Endothelial cell (in vitro differentiated cells): ENCODE data around the gene NUCKS1. TPM values are rescaled to one million over a fixed set of nuclear protein-coding genes. Genes with fewer than 3 reads are reported as not detected.
A peak's percentile ranks its signal among the peaks of the same experiment; 100 is the strongest.

Experiments
- DNase-seq: peaks from one replicate; pipeline ENCODE4 v3.0.0; 2021; ENCODE audit warnings: low spot score
- H3K27ac Mint-ChIP-seq: one replicate; pipeline ENCODE4 v1.8.0; 2021; ENCODE audit warnings: mixed read lengths, inconsistent platforms; ENCODE audit not compliant: unreplicated experiment
- H3K27me3 Mint-ChIP-seq: one replicate; pipeline ENCODE4 v1.8.0; 2021; ENCODE audit warnings: mild to moderate bottlenecking, moderate library complexity, mixed read lengths, inconsistent platforms; ENCODE audit not compliant: unreplicated experiment
- H3K36me3 Mint-ChIP-seq: one replicate; pipeline ENCODE4 v1.8.0; 2021; ENCODE audit warnings: mild to moderate bottlenecking, low read depth, mixed read lengths, inconsistent platforms; ENCODE audit not compliant: unreplicated experiment
- H3K4me1 Mint-ChIP-seq: one replicate; pipeline ENCODE4 v1.8.0; 2021; ENCODE audit warnings: mild to moderate bottlenecking, mixed read lengths, inconsistent platforms; ENCODE audit not compliant: unreplicated experiment
- H3K4me3 Mint-ChIP-seq: one replicate; pipeline ENCODE4 v1.8.0; 2021; ENCODE audit warnings: mild to moderate bottlenecking, mixed read lengths, inconsistent platforms; ENCODE audit not compliant: unreplicated experiment
- H3K9me3 Mint-ChIP-seq: one replicate; pipeline ENCODE4 v1.8.0; 2021; ENCODE audit warnings: mixed read lengths, inconsistent platforms; ENCODE audit not compliant: unreplicated experiment
- total RNA-seq: library from RNA; stranded (reverse); fragmentation: NEBNext Ultra II Directional; extraction: Animal tissue kit (Norgen Biotek cat#: 25700); gene quantifications from one replicate; pipeline ENCODE4 v1.2.1, GENCODE V29; 2021; ENCODE audit not compliant: unreplicated experiment
- TF ChIP-seq, protein P1 (sequence below): fragments of 200-600 bp; sonication (generic); IDR thresholded peaks from one replicate; pipeline ENCODE4 v1.5.0; 2021; ENCODE audit warnings: antibody characterized with exemption; ENCODE audit not compliant: unreplicated experiment

The NUCKS1 gene
- total RNA-seq, 1 donor from 2014 or later: 170 TPM

DNA sequence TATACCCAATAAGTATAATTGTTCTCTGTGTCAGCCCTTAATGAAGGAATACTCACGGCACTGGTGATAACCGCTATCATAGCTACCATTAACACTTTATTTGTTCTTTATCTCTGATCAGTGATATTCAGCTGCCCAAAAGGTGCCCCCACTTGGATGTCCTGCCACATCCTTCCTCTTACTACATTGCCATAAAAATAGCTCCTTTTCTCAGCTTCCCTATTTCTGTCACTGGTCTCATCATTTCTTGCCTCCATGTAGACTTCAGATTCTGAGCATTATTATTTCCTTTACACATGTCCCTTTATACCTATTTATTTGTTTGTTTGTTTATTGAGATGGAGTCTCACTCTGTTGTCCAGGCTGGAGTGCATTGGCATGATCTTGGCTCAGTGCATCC lies 28.0 kb upstream of the NUCKS1 start:
- DNase-seq: no peak
- peaks cover 4% of the 10 kb centered on the region for H3K27me3 Mint-ChIP-seq
- H3K4me3 Mint-ChIP-seq: no peak overlapping the region
- H3K27ac Mint-ChIP-seq: no peak overlapping the region
- no peaks in the 10 kb centered on the region for H3K36me3 Mint-ChIP-seq
- TF ChIP-seq, protein P1, sequence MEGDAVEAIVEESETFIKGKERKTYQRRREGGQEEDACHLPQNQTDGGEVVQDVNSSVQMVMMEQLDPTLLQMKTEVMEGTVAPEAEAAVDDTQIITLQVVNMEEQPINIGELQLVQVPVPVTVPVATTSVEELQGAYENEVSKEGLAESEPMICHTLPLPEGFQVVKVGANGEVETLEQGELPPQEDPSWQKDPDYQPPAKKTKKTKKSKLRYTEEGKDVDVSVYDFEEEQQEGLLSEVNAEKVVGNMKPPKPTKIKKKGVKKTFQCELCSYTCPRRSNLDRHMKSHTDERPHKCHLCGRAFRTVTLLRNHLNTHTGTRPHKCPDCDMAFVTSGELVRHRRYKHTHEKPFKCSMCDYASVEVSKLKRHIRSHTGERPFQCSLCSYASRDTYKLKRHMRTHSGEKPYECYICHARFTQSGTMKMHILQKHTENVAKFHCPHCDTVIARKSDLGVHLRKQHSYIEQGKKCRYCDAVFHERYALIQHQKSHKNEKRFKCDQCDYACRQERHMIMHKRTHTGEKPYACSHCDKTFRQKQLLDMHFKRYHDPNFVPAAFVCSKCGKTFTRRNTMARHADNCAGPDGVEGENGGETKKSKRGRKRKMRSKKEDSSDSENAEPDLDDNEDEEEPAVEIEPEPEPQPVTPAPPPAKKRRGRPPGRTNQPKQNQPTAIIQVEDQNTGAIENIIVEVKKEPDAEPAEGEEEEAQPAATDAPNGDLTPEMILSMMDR: no peak
- peaks cover 8% of the 10 kb centered on the region for H3K4me1 Mint-ChIP-seq
- no peaks in the 10 kb centered on the region for H3K9me3 Mint-ChIP-seq

DNA sequence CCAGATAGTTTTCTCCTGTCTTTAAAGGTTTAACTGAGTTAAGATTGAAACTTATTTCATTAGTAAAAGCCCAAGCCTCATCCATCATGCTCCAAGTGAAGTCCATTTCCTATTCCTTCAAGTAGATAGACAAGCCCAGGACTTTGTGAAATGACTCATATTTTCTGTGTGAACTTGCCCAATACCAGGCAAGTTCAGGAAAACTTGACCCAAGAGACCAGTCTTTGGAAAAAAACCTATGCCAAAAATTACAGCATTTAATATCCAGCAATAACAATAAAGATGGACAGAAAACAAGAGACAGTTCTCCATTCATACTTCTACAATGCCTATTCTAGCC lies 25.7 kb upstream of the NUCKS1 start:
- Mint-ChIP-seq H3K4me1 (peaks cover 8% of the 10 kb centered on the region), H3K27ac (peak overlapping the region; percentile 89), H3K27me3 (peaks cover 4% of the 10 kb centered on the region), H3K4me3 (peak overlapping the region; percentile 97), H3K36me3 (peaks cover 2% of the 10 kb centered on the region), H3K9me3 (no peaks in the 10 kb centered on the region)
- no peak for DNase-seq
- TF ChIP-seq, protein P1: no peak

DNA sequence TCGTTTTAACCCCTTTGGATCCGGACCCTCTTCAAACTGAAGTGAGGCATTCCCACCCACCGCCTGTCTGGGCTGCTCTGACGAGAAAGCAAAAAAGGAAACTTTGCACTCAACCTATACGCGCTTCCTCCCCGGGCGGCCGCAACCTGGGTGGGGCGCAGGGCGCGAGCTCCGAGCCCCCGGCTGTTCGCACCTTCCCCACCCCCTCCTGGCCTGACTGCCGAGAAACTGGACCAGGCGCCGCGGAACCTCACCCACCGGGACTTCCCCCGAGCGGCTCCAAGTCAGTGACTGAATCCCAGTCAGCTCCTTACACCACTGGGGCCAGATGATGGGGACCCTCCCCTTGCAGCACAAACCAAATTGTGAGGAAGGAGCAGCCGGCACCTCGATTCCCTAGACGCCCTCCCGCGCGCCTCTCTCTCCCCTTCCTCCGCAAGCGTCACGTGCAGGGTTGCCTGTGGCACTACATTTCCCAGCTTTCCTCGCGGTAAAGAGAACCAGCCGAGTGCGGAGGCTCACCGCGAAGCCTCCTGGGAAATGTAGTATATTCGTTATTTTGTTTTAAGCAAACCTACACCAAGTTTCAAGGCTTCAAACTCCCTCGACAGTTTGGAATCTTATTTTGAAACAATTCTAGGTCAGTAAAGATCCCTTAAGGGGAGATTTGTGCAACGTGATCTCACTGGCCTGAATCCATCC lies 25.2 kb upstream of the NUCKS1 start, which contains the start of gene RAB29:
Gene RAB29 (minus strand): TSS at position 468 of the 702 bp plus-strand sequence. CDS start 526 bp downstream, outside the sequence.
- Mint-ChIP-seq H3K27me3 (peaks cover 4% of the 10 kb centered on the region), H3K9me3 (no peaks in the 10 kb centered on the region), H3K27ac (peak within 1 kb of the TSS; percentile 89), H3K4me1 (peaks cover 8% of the 10 kb centered on the region), H3K36me3 (peaks cover 6% of the 10 kb centered on the region), H3K4me3 (peak within 1 kb of the TSS; percentile 97)
- DNase-seq: peak; percentile 74
- TF ChIP-seq, protein P1: no peak

DNA sequence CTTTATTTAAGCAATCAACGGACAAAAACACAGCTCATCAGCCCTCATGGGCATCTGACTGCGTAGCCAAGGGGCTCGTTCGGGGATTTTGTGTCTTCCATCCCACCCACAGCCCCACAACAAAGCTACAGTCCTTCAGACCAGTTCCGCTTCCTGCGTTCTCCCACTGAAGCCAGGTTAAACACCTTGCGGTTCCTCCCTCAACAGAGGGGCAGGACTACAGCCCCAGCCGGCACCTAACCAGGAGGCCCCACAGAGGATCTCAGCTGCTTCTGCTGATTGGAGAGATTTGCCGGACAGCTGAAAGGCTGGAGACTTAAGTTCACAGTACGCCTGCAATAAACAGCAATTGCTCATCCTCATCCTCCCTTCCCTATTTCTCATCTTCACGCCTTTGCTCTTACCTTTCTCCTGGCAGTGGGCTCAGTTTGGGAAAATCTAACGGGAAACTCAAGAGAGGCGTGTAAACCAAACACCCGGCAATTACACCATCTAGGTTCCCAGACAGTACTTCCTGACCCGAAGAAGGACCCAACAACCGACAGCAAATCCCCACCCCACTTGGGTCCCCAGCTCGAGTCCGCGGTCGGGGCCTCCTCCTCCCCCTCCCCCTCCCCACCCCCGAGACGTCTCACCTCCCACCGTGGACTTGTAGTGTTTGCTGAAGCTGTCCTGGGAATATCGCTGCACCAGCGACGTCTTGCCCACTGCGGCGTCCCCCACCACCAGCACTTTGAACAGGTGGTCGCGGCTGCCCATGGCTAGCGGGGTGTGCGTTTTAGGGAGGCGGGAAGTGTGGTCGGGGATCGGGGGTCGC lies 24.4 kb upstream of the NUCKS1 start:
- Mint-ChIP-seq H3K4me3 (peak overlapping the region; percentile 97), H3K9me3 (no peaks in the 10 kb centered on the region), H3K4me1 (peaks cover 8% of the 10 kb centered on the region), H3K36me3 (peaks cover 12% of the 10 kb centered on the region), H3K27ac (peak overlapping the region; percentile 13), H3K27me3 (peaks cover 4% of the 10 kb centered on the region)
- TF ChIP-seq, protein P1: no peak
- DNase-seq: peak; percentile 18

DNA sequence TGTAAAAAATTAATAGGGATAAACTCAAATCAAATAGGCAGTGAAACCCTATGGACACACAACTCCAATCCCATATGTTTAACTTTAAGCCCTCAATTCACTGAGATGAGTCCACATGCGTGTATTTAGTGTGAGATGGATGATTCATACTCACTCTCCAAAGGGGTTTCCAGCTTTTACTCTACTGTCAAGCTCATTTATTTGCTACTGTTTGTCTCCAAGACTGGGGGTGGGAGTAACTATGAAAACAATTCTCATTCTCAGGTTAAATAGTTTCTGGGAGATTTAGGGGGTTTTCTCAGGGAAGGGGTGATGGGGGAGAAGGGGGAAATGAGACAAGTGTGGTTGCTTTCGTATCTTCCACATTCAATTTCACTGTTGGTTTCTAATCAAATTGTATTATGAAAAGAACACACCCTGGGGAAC lies 22.6 kb upstream of the NUCKS1 start:
- H3K27me3 Mint-ChIP-seq: peaks cover 5% of the 10 kb centered on the region
- no peak overlapping the region for H3K27ac Mint-ChIP-seq
- no peak for DNase-seq
- no peak overlapping the region for H3K4me3 Mint-ChIP-seq
- no peaks in the 10 kb centered on the region for H3K9me3 Mint-ChIP-seq
- TF ChIP-seq, protein P1: no peak
- H3K36me3 Mint-ChIP-seq: peaks cover 12% of the 10 kb centered on the region
- H3K4me1 Mint-ChIP-seq: peaks cover 8% of the 10 kb centered on the region
